GM21526 (cell line): ENCODE results near the gene PFDN4.

Source experiments
- ATAC-seq: cut with Tn5 transposase; IDR thresholded peaks from one replicate; pipeline ENCODE4 v1.9.1; 2021; ENCODE audit warnings: moderate library complexity; ENCODE audit not compliant: unreplicated experiment, low FRiP score

Gene PFDN4

DNA sequence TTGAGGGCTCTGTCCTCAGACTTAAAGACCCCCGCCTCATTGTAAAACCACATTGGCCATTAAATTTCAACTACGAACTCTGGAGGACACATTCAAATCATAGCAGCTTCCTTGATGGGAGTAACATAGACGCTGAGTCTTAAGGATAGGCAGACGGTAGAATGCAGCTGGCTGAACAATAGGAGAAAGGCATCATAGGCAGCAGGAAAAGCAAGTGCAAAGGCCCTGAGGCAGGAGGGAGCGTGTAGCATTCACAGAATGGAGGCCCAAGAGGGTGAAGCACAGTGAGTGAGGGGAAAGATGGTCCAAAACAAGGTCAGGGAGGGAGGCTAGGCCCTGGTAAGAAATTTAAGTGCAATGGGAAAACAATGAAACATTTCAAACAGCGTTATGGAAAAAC, 8.6 kb upstream of the PFDN4 start:
- ATAC-seq, result no peak

DNA sequence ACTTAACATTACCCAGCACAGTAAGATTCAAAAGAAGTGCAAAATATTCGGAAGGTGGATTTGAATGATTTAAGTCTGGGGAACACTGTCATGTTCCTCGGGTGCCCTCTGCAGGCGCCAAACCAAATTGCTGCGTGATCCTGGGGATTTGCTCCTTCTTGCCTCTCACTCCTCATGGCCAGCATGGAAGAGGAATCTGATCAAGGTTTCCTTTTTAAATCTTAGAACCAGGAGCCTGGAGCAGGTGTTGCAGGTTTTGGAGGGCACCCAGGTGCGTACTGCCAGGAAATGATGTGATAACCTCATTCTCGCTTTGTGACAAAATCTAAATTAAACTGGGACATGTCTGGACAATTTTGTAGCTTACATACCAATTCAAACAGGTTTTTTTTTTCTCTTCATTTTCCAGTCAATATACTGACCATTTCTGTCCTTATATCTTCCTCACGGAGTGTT, 8.1 kb upstream of the PFDN4 start:
- peak; percentile 54 for ATAC-seq

DNA sequence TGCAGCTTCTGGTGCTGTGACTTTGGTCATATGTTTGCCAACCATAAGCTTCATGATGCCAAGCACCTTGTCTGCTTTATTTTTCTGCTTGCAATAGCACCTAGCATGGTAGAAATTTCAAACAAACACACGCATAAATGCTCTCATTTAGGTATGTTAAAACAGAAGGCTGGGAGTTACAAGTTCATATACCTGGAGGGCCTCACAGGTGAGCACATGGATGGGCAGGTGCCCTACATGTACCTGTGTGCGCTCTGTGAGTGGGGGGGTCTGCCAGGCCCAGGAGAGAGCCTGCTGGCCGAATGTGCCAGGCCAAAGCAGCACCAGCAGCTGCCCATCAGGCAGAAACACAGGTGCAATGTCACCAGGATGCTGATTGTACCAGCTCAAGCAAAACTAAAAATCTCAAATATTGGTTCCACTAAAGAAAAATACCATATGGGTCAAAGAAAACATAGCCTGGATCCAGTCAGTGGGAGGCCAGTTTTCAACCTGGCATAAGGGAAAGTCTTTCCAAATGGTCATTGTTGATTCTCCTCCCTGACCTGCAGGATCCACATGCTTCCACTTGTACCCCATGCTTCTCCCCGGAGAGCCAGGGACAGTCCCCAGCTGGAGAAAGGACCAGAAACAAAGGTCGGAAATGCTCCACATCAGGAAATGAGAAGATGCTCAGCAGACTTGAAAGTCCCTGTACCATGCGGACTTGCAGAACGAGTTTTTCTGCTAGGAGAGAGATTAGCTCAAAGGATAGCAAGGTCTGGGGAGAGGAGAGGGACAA, 7.2 kb upstream of the PFDN4 start:
- ATAC-seq, result no peak

DNA sequence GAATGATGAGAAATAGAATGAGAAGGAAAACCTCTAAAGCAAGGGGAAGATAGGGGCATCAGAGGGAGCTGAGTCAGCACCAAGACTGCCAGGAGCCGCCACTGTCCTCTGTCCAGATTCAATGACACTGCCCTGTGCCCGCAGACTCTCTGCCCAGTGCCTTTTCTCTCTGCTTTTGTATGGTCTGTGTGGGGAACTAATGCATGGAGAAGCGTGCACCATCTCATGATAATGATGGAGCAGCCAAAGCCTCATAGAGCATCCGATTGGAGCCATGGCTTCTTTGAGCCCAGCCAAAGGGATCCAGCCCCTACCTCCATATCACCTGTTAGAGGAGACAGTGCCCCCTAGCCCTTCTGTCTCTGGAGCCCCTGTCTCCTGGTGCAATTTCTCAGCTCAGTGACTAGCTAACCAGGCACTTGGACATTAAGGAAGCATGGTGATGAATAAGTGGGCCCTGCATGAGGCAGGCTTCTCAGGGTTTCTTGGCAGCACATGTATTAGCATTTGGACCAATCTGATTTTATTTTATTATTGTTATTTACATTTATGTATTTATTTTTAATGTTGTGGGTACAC, 6.5 kb upstream of the PFDN4 start:
- ATAC-seq, result no peak

DNA sequence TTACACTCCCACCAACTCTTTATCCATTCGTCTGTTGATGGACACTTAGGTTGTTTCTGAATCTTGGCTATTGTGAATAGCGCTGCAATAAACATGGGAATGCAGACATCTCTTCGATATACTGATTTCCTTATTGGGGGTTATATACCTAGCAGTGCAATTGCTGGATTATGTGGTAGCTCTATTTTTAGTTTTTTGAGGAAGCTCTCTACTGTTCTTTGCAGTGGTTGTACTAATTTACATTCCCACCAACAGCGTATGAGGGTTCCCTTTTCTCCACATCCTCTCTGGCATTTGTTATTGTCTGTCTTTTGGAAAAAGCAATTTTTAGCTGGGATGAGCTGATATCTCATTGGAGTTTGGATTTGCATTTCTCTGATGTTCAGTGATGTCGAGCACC, 4.6 kb upstream of the PFDN4 start:
- no peak for ATAC-seq

DNA sequence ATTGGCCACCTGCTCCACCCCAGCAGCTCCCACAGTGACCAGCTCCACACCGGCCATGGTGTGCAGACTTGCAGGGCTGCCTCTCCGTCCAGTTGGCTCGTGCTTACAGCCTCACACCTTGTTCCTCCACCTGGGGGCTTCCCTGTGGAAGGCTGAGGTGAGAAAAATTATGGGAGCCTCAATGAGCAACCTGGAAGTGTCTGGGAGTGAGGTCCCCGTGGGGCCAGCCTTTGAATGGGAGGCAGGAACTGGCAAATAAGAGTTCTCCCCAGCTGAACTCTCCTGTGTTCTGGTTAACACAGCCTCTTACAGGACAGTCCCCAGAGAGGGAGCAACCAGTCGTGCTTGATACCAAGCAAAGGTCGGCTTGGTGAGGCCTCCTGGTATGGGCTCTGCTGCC, 3.8 kb upstream of the PFDN4 start:
- no peak for ATAC-seq

DNA sequence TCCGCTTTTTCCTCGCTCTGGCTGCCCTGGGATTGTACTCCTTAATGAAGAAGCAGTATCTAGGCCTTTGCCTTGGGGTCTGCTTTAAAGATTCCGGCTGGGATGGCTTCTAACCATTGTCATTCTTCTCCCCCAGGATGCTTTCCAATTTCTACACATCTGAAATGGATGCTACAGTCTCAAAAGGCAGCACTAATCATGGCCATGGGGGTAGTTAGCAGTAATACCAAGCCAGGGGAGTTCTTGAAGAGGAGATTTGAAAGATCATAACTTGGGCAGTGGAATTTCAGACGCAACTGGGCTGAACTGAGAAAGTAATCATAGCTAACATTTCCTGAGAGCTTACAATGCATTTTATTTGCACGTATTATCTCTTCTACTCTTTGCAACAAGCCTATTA, 3.4 kb upstream of the PFDN4 start:
- ATAC-seq, result no peak

DNA sequence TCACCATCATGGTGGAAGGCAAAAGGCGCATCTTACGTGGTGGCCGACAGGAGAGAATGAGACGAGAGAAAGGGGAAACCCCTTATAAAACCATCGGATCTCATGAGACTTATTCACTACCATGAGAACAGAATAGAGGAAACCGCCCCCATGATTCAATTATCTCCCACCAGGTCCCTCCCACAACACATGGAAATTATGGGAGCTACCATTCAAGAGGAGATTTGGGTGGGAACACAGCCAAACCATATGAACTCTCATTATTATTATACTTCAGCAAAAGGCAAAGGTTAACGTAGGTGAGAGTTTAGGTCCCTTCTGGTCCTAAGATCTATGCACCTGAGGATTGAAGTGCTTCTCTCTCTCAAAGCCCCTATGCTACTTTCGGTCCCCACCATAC, 2.4 kb upstream of the PFDN4 start:
- no peak for ATAC-seq

DNA sequence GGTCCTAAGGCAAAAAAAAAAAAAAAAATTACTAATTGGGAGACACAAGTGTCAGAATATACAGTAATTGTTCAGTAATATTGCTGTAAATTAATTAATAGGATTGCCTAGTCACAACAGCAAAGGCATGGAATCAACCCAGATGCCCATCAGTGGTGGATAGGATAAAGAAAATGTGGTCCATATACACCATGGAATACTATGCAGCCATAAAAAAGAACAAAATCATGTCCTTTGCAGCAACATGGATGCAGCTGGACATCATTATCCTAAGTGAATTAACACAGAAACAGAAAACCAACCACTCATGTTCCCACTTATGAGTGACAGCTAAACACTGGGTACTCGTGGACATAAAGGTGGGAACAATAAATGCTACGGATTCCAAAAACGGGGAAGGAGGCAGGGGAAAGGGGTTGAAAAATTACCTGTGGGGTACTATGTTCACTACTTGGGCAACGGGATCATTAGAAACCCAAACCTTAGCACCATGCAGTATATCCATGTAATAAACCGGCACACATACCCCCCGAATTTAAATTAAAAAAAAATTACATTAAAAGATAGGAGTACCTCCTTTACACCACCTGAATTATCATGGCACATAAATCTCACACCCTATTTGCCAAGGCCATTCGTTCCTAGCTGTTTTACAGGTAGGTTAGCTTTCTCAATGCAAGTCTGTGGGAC, 689 bp upstream of the PFDN4 start:
- no peak for ATAC-seq

DNA sequence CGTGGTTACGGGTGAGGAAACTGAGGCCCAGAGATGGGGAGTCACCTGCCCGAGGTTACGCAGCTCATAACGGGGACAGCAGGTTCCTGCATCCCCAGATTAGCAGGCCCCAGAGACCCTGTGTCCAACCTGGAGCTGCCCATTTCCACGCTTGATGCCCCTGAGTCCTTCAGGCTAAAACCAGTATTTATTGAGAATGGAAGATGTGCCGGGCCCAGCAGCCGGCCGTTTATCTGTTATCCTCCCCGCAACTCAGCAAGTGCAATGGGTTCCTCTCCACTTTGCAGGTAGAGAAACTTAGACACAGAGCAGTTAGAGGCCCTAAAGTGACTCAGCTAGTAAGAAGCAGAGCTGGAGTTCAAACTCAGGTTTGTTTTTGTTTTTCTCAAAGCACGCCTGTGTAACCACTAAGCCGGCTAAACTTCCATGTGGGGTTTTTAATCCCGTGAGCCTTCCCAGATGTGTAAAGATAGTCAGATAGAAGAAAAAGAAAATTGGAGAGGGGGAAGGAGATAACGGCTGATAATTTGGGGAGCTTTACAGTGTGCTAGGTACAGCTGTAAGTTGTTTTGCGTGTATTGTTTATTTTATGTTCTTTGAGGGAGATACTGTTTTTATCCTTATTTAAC, 775 bp downstream of the PFDN4 start:
- peak; percentile 5 for ATAC-seq

DNA sequence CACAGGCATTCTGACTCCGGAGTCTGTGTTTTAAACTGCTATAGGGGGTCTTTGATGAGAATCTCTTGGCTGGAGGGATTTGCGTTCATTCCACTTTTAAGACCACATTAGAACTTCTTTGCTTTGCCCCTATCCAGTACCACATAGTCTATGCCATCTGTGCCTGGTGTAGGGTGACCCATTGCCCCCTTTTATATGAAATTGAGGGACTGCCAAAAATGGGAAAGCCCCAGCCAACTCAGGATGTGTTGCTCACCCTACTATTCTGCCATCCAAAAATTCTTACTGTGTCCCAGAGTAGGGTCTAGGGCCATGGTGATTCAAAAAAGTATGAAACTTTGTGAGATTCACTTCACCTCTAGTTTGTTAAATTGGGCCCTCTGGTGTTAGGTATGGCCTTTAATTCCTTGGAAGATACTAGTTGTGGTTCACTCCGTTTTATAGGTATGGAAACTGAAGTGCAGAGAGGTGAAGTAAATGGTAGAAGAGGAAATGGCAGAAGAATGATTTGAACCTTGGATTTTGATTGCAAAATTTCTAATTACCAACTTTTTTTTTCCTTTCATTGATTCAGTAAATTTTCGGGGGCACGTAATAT, 1.4 kb downstream of the PFDN4 start:
- ATAC-seq, result no peak

DNA sequence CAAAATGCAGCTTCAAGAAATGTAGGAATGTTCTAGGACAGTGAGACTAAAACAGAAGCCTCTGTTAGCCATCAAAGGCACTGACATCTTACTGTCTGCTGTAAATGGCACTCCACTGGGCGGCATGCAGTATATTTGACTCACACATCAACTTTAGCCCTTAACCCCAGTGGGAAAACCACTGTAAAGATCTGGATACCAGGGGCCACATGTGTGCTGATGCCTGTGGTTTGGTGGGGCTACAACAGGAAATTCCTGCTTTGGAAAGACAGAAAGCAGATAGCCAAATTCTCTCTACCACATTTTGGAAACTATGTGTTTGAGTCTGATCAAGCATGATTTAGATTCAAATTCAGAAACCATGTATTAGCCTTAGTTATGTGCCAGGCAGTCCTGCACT, 4.3 kb downstream of the PFDN4 start:
- no peak for ATAC-seq

DNA sequence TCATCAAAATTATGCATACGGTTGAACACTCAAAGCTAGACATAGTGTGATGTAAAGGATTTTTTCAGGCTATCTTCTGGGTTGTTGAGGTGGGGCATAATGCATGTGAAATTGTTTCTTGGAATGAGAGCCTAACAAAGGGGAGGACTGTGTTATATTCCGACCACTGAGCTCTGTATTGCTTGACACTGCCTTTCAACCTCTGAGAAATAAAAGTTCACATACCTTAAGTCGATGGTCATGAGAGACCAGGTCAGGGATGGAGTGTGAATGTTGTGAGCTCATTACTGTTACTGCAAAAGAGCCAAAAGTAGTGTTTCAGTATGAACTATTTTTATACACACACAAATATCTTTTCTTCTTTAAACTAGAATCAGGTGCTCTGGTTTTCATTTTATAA, 5.0 kb downstream of the PFDN4 start:
- ATAC-seq, result no peak

DNA sequence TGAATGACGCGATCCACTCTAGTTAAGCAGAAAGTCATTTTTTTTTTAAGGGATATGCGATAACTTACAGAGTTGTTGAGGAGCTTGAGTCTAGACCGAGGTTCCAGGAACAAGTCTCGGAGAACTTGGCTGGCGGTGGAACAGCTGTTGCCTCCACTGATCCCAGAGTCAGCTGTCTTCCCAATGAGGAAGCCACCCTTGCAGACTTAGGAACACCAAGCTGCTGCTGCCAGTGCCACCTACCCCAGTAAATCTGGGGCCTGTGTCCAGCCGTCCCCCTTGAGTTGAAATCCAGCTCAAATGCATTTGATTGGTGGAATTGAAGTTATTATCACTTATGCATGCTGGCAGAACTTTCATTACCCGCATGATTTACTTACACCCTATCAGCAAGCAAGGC, 6.7 kb downstream of the PFDN4 start:
- ATAC-seq, result no peak

DNA sequence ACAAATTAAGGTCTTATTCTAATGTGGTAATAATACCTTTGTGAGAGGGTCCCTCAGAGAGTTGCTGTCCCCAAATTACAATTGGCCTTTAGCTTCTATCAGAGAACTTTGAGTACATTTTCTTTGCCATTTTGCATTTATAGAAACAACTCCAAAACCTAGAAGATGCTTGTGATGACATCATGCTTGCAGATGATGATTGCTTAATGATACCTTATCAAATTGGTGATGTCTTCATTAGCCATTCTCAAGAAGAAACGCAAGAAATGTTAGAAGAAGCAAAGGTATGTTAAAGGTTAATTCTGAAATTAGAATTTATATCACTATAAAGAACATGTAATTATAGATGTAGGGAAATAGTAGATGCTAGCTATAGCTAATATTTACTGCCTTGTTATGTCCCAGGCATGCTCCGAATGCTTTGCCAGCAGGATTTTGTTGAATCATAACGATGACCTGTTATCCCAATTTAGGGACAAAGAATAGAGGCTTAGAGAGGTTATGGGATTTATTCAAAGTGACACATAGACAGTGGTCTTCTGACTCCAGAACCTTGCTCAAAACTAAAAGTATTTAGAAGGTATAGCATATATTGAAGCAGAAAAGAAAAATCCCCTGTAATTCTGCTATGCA, 7.4 kb downstream of the PFDN4 start:
- no peak for ATAC-seq

DNA sequence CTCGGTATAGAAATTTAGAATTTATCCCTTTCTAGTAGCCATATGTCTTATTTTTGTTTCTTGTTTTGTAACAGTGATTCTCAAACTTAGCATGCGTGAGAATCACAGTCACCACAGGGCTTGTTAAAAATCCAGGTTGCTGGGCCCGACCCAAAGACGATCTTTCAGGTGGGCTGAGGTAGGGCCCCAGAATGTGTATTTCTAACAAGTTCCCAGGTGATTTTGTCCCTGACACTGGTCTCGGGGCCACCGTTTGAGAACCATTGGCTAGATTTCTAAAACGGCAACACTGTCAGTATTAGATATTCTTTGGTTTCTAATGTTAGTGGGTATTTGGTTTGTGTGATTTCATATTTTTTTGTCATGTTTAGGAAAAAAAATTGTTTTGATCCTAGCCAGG, 9.9 kb downstream of the PFDN4 start:
- ATAC-seq, result no peak

DNA sequence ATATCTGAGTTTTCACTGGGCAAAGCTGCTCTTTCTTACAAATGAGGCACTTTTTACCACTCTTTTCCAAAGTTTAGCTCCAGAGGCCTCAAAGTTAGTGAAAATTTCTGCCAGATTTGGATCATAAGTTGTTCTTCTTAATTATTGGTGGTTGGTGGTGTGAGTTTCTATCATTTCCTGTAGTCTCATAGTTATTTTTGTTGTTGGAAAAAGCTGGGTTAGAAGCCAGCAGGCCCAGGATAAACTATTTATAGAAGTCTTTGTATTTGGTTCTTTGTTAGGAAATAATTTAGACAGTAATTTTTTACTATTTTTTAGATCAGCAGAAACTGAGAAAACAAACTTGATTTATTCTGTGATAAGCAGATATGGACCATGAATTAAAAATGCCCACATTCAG, 10.6 kb downstream of the PFDN4 start:
- ATAC-seq, result no peak

DNA sequence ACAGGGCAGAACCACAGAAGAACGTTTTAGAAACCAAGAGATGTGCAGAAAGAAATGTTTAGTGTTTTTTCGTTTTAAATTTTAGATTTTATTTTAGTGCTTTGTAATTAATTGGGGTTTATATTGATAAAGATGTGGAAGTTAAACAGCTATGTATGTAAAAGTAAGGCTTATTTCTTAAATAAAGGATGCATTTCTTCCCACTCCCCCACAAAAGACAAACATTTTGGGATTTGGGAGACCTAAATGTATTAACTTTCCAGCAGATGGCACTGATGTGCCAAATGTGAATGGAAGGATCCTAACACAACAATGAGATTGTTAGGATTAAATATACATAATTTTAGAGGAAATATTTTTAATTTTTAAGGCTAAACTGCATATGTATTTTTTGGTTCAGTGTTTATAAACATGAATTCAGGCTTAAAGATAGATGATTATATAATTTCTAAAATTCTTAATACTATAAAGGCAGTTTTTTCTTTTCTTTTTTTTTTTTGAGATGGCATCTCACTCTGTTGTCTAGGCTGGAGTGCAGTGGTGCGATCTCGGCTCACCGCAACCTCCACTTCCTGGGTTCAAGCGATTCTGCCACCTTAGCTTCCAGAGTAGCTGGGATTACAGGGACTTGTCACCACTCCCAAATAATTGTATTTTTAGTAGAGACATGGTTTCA, 12.0 kb downstream of the PFDN4 start:
- ATAC-seq, result no peak

DNA sequence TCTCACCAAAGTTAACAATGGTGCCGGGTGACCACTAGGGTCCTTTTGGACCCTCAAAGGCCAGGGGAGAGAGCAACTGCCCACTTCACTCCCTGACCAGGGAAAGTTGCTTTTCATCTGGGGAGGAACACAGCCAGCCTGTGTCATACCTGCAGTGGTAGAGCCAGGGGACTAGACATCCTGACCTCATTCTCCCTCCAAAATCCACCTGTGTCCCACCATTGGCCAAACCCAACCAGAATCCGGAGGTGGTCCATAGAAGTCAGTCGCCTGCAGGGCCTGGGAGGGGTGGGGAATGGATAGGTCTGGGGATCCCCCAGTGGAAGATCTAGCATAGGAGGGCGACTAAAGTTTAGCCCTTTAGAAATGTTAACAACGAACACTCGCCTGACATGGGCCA, 12.8 kb downstream of the PFDN4 start:
- ATAC-seq, result no peak

DNA sequence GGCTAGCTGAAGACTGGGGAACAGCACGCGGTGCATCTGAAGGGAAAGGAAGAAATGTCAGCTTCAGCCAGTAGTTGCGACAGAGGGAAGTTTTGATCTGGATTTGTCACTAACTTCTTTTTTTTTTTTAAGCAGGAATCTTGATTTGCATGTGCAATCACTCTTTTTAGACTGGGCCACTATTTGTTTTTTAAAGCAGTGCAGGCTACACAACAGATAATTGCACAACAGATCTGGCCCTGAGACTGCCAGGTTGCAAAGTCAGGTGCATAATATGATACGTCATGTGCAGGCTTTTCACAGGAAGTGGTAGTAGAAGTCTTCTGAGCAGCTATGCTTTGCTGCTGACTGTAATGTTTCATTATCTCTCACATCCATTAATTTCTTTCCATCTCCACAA, 13.5 kb downstream of the PFDN4 start:
- peak; percentile 70 for ATAC-seq
